ENCODE results near the gene ARRDC2. TPM values are rescaled to one million over a fixed set of nuclear protein-coding genes. Genes with fewer than 3 reads are reported as not detected.
A peak's percentile ranks its signal among the peaks of the same experiment; 100 is the strongest.
"Not testable (repeated sequence)": the region's sequence is repeated elsewhere in the genome, so short reads cannot be mapped to it uniquely, and the experiment has no call there.

Gene ARRDC2
- total RNA-seq, 8 experiments from 2014 or later: 0.79 to 18.2 (median 5.4) TPM

DNA sequence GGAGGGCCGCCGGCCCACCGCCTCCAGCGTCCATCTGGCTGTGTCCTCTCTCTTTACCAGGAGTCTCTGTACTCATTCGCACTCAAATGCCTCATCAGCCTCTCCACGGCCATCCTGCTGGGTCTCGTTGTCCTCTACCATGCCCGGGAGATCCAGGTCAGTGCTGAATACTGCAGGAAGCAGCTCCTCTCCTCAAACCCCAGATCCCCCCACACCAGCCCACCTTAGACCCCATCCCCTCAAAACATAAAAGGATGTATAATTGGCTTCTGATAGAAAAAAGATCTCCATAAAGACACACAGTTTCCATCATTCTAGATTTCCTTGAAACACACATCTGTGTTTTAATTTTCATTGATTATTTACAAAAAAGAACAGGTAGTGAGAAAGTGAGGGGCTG is 32.9 kb upstream of the ARRDC2 start:
- in situ Hi-C loops (cut with MboI; ENCODE audit: low pct_unique_long_range_greater_than_20kb in 2 of 9, low sequenced_read_pairs in 9 of 9, unreplicated experiment in 9 of 9): no loop called here
- Histone ChIP-seq H3K27ac (no peak overlapping the region), H3K4me3 (no peak overlapping the region), H3K4me1 (replicated peaks in 1 of 2) (no peaks in the 10 kb centered on the region)
- 50 to 90% (median 53%) methylated on average over 2 to 3 of the region's 8 CpGs; no CpG with 5 or more reads in 7 of the 10 experiments for WGBS, 10 experiments
- ATAC-seq (replicated peaks in 6 of 8): no peak

- H3K27ac ChIP-seq: no peak overlapping the region
- no peaks in the 10 kb centered on the region for H3K4me1 ChIP-seq (replicated peaks in 1 of 2)
- in situ Hi-C loops (cut with MboI; ENCODE audit: low pct_unique_long_range_greater_than_20kb in 2 of 9, low sequenced_read_pairs in 9 of 9, unreplicated experiment in 9 of 9): no loop called here
- H3K4me3 ChIP-seq: no peak overlapping the region
- 0 to 100% (median 85%) methylated on average over 1 to 4 of the region's 4 CpGs; no CpG with 5 or more reads in 2 of the 10 experiments for WGBS, 10 experiments
- no peak for ATAC-seq (replicated peaks in 6 of 8)
Observed at GRCh38 chr19:17977021-17977420, 30.9 kb upstream of the ARRDC2 start.

DNA sequence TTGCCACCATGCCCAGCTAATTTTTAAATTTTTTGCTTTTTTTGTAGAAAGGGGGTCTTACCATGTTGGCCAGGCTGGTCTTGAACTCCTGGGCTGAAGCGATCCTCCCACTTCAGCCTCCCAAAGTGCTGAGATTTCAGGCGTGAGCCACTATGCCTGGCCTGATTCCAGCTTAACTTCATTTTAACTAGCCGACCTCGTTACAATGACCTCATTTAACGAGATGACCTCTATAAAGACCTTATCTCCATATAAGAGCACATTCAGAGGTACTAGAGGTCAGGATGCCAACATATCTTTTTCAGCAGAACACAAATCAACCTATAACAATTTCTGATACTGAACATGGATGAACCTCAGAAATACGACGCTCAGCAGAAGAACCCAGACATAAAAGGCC is 30.5 kb upstream of the ARRDC2 start:
- H3K4me3 ChIP-seq: no peak overlapping the region
- H3K4me1 ChIP-seq (replicated peaks in 1 of 2): no peaks in the 10 kb centered on the region
- no peak overlapping the region for H3K27ac ChIP-seq
- WGBS, 10 experiments: 20 to 92% (median 78%) methylated on average over 1 to 7 of the region's 7 CpGs; no CpG with 5 or more reads in 1 of the 10 experiments
- in situ Hi-C loops (cut with MboI; ENCODE audit: low pct_unique_long_range_greater_than_20kb in 2 of 9, low sequenced_read_pairs in 9 of 9, unreplicated experiment in 9 of 9): no loop called here
- ATAC-seq (replicated peaks in 6 of 8): no peak

DNA sequence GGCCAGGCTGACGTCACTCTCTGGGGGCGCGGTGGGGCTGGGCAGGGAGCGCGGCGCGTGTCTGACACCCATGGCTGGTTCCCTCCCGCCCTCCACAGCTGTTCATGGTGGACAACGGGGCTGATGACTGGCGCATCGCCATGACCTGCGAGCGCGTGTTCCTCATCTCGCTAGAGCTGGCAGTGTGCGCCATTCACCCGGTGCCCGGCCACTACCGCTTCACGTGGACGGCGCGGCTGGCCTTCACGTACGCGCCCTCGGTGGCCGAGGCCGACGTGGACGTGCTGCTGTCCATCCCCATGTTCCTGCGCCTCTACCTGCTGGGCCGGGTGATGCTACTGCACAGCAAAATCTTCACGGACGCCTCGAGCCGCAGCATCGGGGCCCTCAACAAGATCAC is 26.4 kb upstream of the ARRDC2 start:
- in situ Hi-C loops (cut with MboI; ENCODE audit: low pct_unique_long_range_greater_than_20kb in 2 of 9, low sequenced_read_pairs in 9 of 9, unreplicated experiment in 9 of 9): no loop called here
- 70 to 100% (median 80%) methylated on average over 2 to 6 of the region's 38 CpGs; no CpG with 5 or more reads in 6 of the 10 experiments for WGBS, 10 experiments
- Histone ChIP-seq H3K4me3 (no peak overlapping the region), H3K4me1 (replicated peaks in 1 of 2) (no peaks in the 10 kb centered on the region), H3K27ac (no peak overlapping the region)
- no peak for ATAC-seq (replicated peaks in 6 of 8)

DNA sequence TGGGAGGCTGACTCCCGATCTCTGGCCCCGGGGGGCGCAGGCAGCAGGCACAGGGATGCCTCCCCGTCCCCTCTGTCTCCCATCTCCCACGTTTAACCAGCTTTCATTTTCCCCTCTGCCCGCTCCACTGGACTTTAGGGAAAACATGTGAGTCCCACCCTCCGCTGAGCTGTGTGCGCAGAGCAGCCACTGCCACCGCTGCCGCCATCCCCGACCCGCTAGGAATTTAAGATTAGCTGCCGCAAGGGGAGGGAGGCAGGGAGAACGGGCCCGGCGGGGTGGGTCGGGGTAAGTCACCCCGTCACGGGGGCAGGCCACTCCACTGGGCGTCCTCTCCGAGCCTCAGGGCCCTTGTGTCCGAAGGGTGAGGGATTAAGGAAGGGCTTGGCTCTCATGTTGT is 25.5 kb upstream of the ARRDC2 start:
- WGBS, 10 experiments: no CpG with 5 or more reads among the region's 22 CpGs
- no peak for ATAC-seq (replicated peaks in 6 of 8)
- Histone ChIP-seq H3K4me1 (replicated peaks in 1 of 2) (no peaks in the 10 kb centered on the region), H3K27ac (no peak overlapping the region), H3K4me3 (no peak overlapping the region)
- in situ Hi-C loops (cut with MboI; ENCODE audit: low pct_unique_long_range_greater_than_20kb in 2 of 9, low sequenced_read_pairs in 9 of 9, unreplicated experiment in 9 of 9): no loop called here

GRCh38 chr19:17985037-17985818 is 22.7 kb upstream of the ARRDC2 start:
- 56 to 83% (median 80%) methylated on average over 1 to 6 of the region's 17 CpGs; no CpG with 5 or more reads in 7 of the 10 experiments for WGBS, 10 experiments
- peak in 3 of 8 experiments; percentile 81 to 93 (median 82) for ATAC-seq (replicated peaks in 6 of 8)
- H3K27ac ChIP-seq: no peak overlapping the region
- in situ Hi-C loops (cut with MboI; ENCODE audit: low pct_unique_long_range_greater_than_20kb in 2 of 9, low sequenced_read_pairs in 9 of 9, unreplicated experiment in 9 of 9): no loop called here
- H3K4me3 ChIP-seq: no peak overlapping the region
- no peaks in the 10 kb centered on the region for H3K4me1 ChIP-seq (replicated peaks in 1 of 2)

GRCh38 chr19:17986569-17986968 is 21.4 kb upstream of the ARRDC2 start:
- H3K4me1 ChIP-seq (replicated peaks in 1 of 2); H3K4me3 ChIP-seq; ATAC-seq (replicated peaks in 6 of 8); H3K27ac ChIP-seq; in situ Hi-C loops (cut with MboI; ENCODE audit: low pct_unique_long_range_greater_than_20kb in 2 of 9, low sequenced_read_pairs in 9 of 9, unreplicated experiment in 9 of 9): not testable (repeated sequence)
- WGBS, 10 experiments: 0 to 100% (median 78%) methylated on average over 1 to 7 of the region's 8 CpGs; no CpG with 5 or more reads in 1 of the 10 experiments

DNA sequence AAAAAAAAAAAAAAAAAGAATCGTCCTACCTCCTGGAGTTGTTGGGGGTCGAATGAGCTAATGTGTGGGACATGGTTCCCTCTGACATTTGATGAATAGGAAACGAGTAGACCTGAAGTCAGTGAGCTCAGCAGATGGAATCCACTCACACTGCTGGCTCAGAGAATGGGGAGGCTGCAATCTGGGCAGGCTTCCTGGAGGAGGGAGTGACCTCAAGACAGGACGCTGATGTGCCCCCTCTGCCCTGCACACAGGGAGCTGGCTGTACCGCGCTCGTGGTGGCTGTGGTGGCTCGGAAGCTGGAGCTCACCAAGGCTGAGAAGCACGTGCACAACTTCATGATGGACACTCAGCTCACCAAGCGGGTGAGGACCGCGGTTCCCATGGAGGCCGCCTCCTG is 19.8 kb upstream of the ARRDC2 start:
- in situ Hi-C loops (cut with MboI; ENCODE audit: low pct_unique_long_range_greater_than_20kb in 2 of 9, low sequenced_read_pairs in 9 of 9, unreplicated experiment in 9 of 9): no loop called here
- ATAC-seq (replicated peaks in 6 of 8): no peak
- Histone ChIP-seq H3K4me3 (no peak overlapping the region), H3K4me1 (replicated peaks in 1 of 2) (no peaks in the 10 kb centered on the region), H3K27ac (no peak overlapping the region)
- WGBS, 10 experiments: 40 to 100% (median 83%) methylated on average over 1 to 6 of the region's 13 CpGs; no CpG with 5 or more reads in 3 of the 10 experiments

DNA sequence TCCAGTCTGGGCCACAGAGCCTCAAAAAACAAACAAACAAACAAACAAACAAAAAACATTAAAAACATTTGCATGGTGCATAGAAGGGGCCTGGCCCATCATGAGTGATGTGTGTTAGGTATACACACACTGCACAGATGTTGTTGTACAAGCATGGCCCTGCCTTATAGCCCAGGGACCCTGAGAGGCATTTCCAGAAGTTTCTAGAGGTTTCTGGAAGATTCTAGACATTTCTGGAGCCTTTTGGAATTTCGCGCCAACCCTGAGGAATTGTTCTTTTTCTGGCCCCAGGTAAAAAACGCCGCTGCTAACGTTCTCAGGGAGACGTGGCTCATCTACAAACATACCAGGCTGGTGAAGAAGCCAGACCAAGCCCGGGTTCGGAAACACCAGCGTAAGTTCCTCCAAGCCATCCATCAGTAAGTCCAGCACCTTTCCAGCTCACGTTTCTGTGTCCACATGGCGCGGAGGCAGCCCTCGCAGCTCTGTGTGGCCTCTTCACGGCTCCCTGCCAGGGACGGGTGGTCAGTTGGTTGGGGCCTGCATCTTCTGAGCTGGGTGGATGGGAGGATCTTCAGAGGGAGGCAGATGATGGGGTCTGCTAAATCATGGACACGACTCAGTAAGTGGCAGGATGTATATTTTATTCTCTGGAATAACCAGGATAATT is 18.4 kb upstream of the ARRDC2 start:
- no peak for ATAC-seq (replicated peaks in 6 of 8)
- no peak overlapping the region for H3K4me3 ChIP-seq
- no peaks in the 10 kb centered on the region for H3K4me1 ChIP-seq (replicated peaks in 1 of 2)
- in situ Hi-C loops (cut with MboI; ENCODE audit: low pct_unique_long_range_greater_than_20kb in 2 of 9, low sequenced_read_pairs in 9 of 9, unreplicated experiment in 9 of 9): loop anchor here in 1 of 9 experiments (10.0 kb wide), 1 partner anchor 45 kb away; no protein-coding TSS in a partner anchor
- whole genome bisulfite sequencing, 10 experiments: 33 to 98% (median 85%) methylated on average over 1 to 11 of the region's 16 CpGs; no CpG with 5 or more reads in 2 of the 10 experiments
- no peak overlapping the region for H3K27ac ChIP-seq

- Histone ChIP-seq H3K4me1 (replicated peaks in 1 of 2) (peaks cover 0 to 2% of the 10 kb centered on the region in 2 donors), H3K27ac (no peak overlapping the region), H3K4me3 (no peak overlapping the region)
- 70 to 100% (median 88%) methylated on average over 1 to 10 of the region's 27 CpGs; no CpG with 5 or more reads in 5 of the 10 experiments for WGBS, 10 experiments
- in situ Hi-C loops (cut with MboI; ENCODE audit: low pct_unique_long_range_greater_than_20kb in 2 of 9, low sequenced_read_pairs in 9 of 9, unreplicated experiment in 9 of 9): loop anchor here in 1 of 9 experiments (10.0 kb wide), 1 partner anchor 48 kb away; no protein-coding TSS in a partner anchor
- peak in 1 of 8 experiments; percentile 18 for ATAC-seq (replicated peaks in 6 of 8)
Observed at GRCh38 chr19:17993076-17993813, 14.7 kb upstream of the ARRDC2 start.

DNA sequence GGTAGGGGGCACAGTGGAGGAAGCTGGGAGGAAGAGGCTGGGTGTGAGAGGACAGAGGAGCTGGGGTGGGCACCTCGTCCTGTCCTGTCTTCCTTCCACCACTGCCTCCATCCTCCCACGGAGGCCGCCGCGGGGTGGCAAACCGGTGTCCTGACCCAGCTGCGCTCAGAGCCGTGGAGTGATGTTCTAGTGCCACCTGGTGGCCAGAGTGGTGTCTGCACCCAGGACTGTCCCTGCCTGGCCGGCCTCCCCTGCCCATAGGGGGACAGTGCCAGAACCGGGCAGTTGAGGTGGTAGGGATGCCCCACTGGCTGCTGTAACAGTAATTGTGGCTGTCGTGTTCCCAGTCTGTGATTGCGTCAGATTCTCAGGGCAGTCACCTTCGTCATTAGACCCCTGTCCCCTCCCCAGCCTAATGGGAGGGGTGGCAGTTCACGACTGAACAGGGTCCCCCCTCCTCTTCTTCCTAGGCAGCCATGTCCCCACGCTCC is 11.1 kb upstream of the ARRDC2 start:
- Histone ChIP-seq H3K4me3 (no peak overlapping the region), H3K4me1 (replicated peaks in 1 of 2) (peaks cover 0 to 7% of the 10 kb centered on the region in 2 donors), H3K27ac (no peak overlapping the region)
- peak; percentile 41 to 91 (median 86) for ATAC-seq (replicated peaks in 6 of 8)
- 0 to 20% (median 4%) methylated on average over 1 to 7 of the region's 15 CpGs; no CpG with 5 or more reads in 4 of the 10 experiments for WGBS, 10 experiments
- in situ Hi-C loops (cut with MboI; ENCODE audit: low pct_unique_long_range_greater_than_20kb in 2 of 9, low sequenced_read_pairs in 9 of 9, unreplicated experiment in 9 of 9): loop anchor here in 1 of 9 experiments (10.0 kb wide), 1 partner anchor 52 kb away; no protein-coding TSS in a partner anchor

DNA sequence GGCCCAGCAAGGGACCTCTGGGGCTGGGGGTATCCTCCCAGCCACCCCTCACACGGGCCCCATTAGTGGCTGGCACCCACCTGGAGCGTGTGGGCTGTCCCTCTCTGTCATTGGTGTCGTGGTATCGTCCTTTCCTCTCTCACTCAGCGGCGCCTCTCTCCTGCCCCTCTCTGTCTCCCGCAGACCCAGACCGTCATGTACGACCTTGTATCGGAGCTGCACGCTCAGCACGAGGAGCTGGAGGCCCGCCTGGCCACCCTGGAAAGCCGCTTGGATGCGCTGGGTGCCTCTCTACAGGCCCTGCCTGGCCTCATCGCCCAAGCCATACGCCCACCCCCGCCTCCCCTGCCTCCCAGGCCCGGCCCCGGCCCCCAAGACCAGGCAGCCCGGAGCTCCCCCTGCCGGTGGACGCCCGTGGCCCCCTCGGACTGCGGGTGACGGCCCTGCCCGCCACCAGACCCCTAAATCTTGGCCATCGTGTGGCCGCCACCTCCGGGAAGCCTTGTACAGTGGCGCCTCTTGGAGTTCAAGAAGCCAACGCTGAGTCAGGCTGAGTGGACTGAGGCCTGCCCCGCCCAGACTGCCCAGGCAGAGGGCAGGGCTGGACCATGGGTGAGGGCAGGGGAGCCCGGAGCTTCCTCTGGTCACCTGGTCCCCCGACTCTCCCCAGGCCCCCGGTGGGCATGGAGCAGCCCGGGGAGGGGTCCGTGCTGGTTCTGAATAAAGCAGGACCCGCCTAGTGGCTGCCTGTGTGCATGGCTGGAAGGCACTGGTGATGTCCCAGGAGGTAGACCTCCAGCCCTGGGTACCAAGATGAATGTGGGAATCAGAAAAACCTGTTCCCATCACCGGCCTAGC is 9.8 kb upstream of the ARRDC2 start:
- in situ Hi-C loops (cut with MboI; ENCODE audit: low pct_unique_long_range_greater_than_20kb in 2 of 9, low sequenced_read_pairs in 9 of 9, unreplicated experiment in 9 of 9): loop anchor here in 1 of 9 experiments (10.0 kb wide), 1 partner anchor 53 kb away; no protein-coding TSS in a partner anchor
- H3K27ac ChIP-seq: no peak overlapping the region
- ATAC-seq (replicated peaks in 6 of 8): peak in 6 of 8 experiments; percentile 7 to 53 (median 28)

More for the DNA sequence above, 9.8 kb upstream of the ARRDC2 start:
- Histone ChIP-seq H3K4me1 (replicated peaks in 1 of 2) (peaks cover 0 to 8% of the 10 kb centered on the region in 2 donors), H3K4me3 (no peak overlapping the region)
- WGBS, 10 experiments: 46 to 100% (median 58%) methylated on average over 2 to 6 of the region's 41 CpGs; no CpG with 5 or more reads in 6 of the 10 experiments

Measured in motor neuron (in vitro differentiated cells).